PFSK-1 (cell line): ENCODE measurements around the gene CD244.

Source experiments
- POLR2AphosphoS5 ChIP-seq: IDR thresholded peaks from 2 replicates; pipeline ENCODE4 v1.6.1; 2012; ENCODE audit warnings: low read depth, mild to moderate bottlenecking, control low read depth, low read length, moderate library complexity
- REST ChIP-seq, 2 experiments: IDR thresholded peaks; 2 replicates each; pipeline versions ENCODE4 v1.6.1 to v1.8.0; 2011 to 2012; ENCODE audit warnings: low read depth in 2 of 2, low read length in 2 of 2, control low read depth in 1 of 2, inconsistent platforms in 1 of 2, mild to moderate bottlenecking in 1 of 2, moderate library complexity in 1 of 2; ENCODE audit not compliant: insufficient read depth in 1 of 2

- TF ChIP-seq POLR2AphosphoS5 = no peak
- no peak for TF ChIP-seq REST (IDR thresholded peaks at IDR 0.05; ENCODE audit: insufficient read depth in 1 of 2, low read depth in 2 of 2, low read length in 2 of 2)
These were observed 22.9 kb downstream of the CD244 start for GRCh38 chr1:160839746-160840145.
